ENCODE results near the gene NBAS.

Gene NBAS

GRCh38 chr2:15577071-15577735 lies 16.1 kb upstream of the NBAS start:
- Histone ChIP-seq H3K4me2 (ENCODE audit: low read length) (no peak overlapping the region), H3K9ac (ENCODE audit: low read length) (no peak overlapping the region), H3K4me3 (ENCODE audit: low read depth, low read length, poor library complexity, severe bottlenecking) (no peak overlapping the region), H3K79me2 (ENCODE audit: insufficient read depth, low read length) (no peaks in the 10 kb centered on the region), H3K27ac (ENCODE audit: low read depth, low read length, poor library complexity, severe bottlenecking) (no peak overlapping the region), H3K36me3 (ENCODE audit: insufficient read depth, low read length) (no peaks in the 10 kb centered on the region), H4K20me1 (ENCODE audit: insufficient read depth, low read length) (no peaks in the 10 kb centered on the region), H3K9me3 (ENCODE audit: low read length) (no peaks in the 10 kb centered on the region), H3K4me1 (ENCODE audit: insufficient read depth, low read length, severe bottlenecking) (no peaks in the 10 kb centered on the region), H2AFZ (ENCODE audit: low read length) (no peak overlapping the region), H3K27me3 (ENCODE audit: insufficient read depth, low read length) (no peaks in the 10 kb centered on the region), H3F3A (ENCODE audit: insufficient read depth, low read length) (no peaks in the 10 kb centered on the region), H3K9me2 (ENCODE audit: low read depth, low read length) (no peaks in the 10 kb centered on the region)
- TF ChIP-seq, protein P1, sequence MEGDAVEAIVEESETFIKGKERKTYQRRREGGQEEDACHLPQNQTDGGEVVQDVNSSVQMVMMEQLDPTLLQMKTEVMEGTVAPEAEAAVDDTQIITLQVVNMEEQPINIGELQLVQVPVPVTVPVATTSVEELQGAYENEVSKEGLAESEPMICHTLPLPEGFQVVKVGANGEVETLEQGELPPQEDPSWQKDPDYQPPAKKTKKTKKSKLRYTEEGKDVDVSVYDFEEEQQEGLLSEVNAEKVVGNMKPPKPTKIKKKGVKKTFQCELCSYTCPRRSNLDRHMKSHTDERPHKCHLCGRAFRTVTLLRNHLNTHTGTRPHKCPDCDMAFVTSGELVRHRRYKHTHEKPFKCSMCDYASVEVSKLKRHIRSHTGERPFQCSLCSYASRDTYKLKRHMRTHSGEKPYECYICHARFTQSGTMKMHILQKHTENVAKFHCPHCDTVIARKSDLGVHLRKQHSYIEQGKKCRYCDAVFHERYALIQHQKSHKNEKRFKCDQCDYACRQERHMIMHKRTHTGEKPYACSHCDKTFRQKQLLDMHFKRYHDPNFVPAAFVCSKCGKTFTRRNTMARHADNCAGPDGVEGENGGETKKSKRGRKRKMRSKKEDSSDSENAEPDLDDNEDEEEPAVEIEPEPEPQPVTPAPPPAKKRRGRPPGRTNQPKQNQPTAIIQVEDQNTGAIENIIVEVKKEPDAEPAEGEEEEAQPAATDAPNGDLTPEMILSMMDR (IDR thresholded peaks at IDR 0.05; ENCODE audit: low read length): peak; percentile 91
- TF ChIP-seq EZH2 (IDR thresholded peaks at IDR 0.05; ENCODE audit: borderline replicate concordance, low read length): no peak

GRCh38 chr2:15571729-15572128 lies 10.6 kb upstream of the NBAS start:
- H3F3A ChIP-seq (ENCODE audit: insufficient read depth, low read length): no peaks in the 10 kb centered on the region
- no peaks in the 10 kb centered on the region for H4K20me1 ChIP-seq (ENCODE audit: insufficient read depth, low read length)
- H2AFZ ChIP-seq (ENCODE audit: low read length): no peak overlapping the region
- H3K4me3 ChIP-seq (ENCODE audit: low read depth, low read length, poor library complexity, severe bottlenecking): no peak overlapping the region
- no peak for TF ChIP-seq EZH2 (IDR thresholded peaks at IDR 0.05; ENCODE audit: borderline replicate concordance, low read length)
- TF ChIP-seq, protein P1 (IDR thresholded peaks at IDR 0.05; ENCODE audit: low read length): no peak
- no peaks in the 10 kb centered on the region for H3K27me3 ChIP-seq (ENCODE audit: insufficient read depth, low read length)
- H3K4me1 ChIP-seq (ENCODE audit: insufficient read depth, low read length, severe bottlenecking): no peaks in the 10 kb centered on the region
- H3K36me3 ChIP-seq (ENCODE audit: insufficient read depth, low read length): no peaks in the 10 kb centered on the region
- H3K79me2 ChIP-seq (ENCODE audit: insufficient read depth, low read length): no peaks in the 10 kb centered on the region
- no peak overlapping the region for H3K4me2 ChIP-seq (ENCODE audit: low read length)
- no peak overlapping the region for H3K27ac ChIP-seq (ENCODE audit: low read depth, low read length, poor library complexity, severe bottlenecking)
- H3K9me2 ChIP-seq (ENCODE audit: low read depth, low read length): no peaks in the 10 kb centered on the region
- no peak overlapping the region for H3K9ac ChIP-seq (ENCODE audit: low read length)
- no peaks in the 10 kb centered on the region for H3K9me3 ChIP-seq (ENCODE audit: low read length)

GRCh38 chr2:15570104-15570503 lies 9.0 kb upstream of the NBAS start:
- H3K9me3 ChIP-seq (ENCODE audit: low read length): no peaks in the 10 kb centered on the region
- no peaks in the 10 kb centered on the region for H3F3A ChIP-seq (ENCODE audit: insufficient read depth, low read length)
- H3K27me3 ChIP-seq (ENCODE audit: insufficient read depth, low read length): no peaks in the 10 kb centered on the region
- no peaks in the 10 kb centered on the region for H3K9me2 ChIP-seq (ENCODE audit: low read depth, low read length)
- TF ChIP-seq EZH2 (IDR thresholded peaks at IDR 0.05; ENCODE audit: borderline replicate concordance, low read length): no peak
- TF ChIP-seq, protein P1 (IDR thresholded peaks at IDR 0.05; ENCODE audit: low read length): no peak
- no peak overlapping the region for H3K4me3 ChIP-seq (ENCODE audit: low read depth, low read length, poor library complexity, severe bottlenecking)
- H3K9ac ChIP-seq (ENCODE audit: low read length): no peak overlapping the region
- H3K27ac ChIP-seq (ENCODE audit: low read depth, low read length, poor library complexity, severe bottlenecking): no peak overlapping the region
- no peaks in the 10 kb centered on the region for H3K36me3 ChIP-seq (ENCODE audit: insufficient read depth, low read length)
- H4K20me1 ChIP-seq (ENCODE audit: insufficient read depth, low read length): no peaks in the 10 kb centered on the region
- H3K4me1 ChIP-seq (ENCODE audit: insufficient read depth, low read length, severe bottlenecking): no peaks in the 10 kb centered on the region
- no peaks in the 10 kb centered on the region for H3K79me2 ChIP-seq (ENCODE audit: insufficient read depth, low read length)
- no peak overlapping the region for H3K4me2 ChIP-seq (ENCODE audit: low read length)
- H2AFZ ChIP-seq (ENCODE audit: low read length): no peak overlapping the region

Data from OCI-LY1 (cell line).